PC-3 (cell line): ENCODE measurements around the gene TMEM125. TPM values are rescaled to one million over a fixed set of nuclear protein-coding genes. Genes with fewer than 3 reads are reported as not detected.
A peak's percentile ranks its signal among the peaks of the same experiment; 100 is the strongest.

ENCODE experiments used
- ATAC-seq: fragments of 200-7000 bp; cut with Tn5 transposase; 2 replicates; pipeline ENCODE4 v1.9.1; 2020; ENCODE audit warnings: mild to moderate bottlenecking, moderate library complexity
- BruUV-seq: library from RNA; stranded (reverse); fragments of 400-500 nt; replicated peaks from 2 replicates; lab custom pipeline; 2021; lab: Mats Ljungman, UMichigan
- CTCF ChIA-PET: fragments of 300-600 bp; sonication (Branson Sonifier 250); formaldehyde crosslinking; loops from one replicate; lab custom pipeline; 2022; ENCODE audit warnings: antibody characterized with exemption; lab: Charles Lee
- POLR2A ChIA-PET: fragments of 300-600 bp; sonication (Branson Sonifier 250); formaldehyde crosslinking; loops from one replicate; lab custom pipeline; 2022; ENCODE audit warnings: antibody characterized with exemption; ENCODE audit not compliant: unreplicated experiment; lab: Charles Lee
- DNase-seq: peaks from one replicate; pipeline ENCODE4 v3.0.0-alpha.2; 2015
- H2AFZ ChIP-seq: fragments of 300-600 bp; sonication (generic); 2 replicates; pipeline ENCODE4 v1.6.0; 2016; ENCODE audit warnings: antibody characterized with exemption, low read length
- H3F3A ChIP-seq: fragments of 300-600 bp; sonication (generic); one replicate; pipeline ENCODE4 v1.6.0; 2017; ENCODE audit warnings: antibody characterized with exemption, low read length, control low read depth, mild to moderate bottlenecking; ENCODE audit not compliant: unreplicated experiment
- H3K27ac ChIP-seq: fragments of 300-600 bp; sonication (generic); 2 replicates; pipeline ENCODE4 v1.5.1; 2016; ENCODE audit warnings: mild to moderate bottlenecking, low read length
- H3K27me3 ChIP-seq: fragments of 300-600 bp; sonication (generic); 2 replicates; pipeline ENCODE4 v1.6.1; 2016; ENCODE audit warnings: low read length, mixed read lengths
- H3K36me3 ChIP-seq: fragments of 300-600 bp; sonication (generic); 2 replicates; pipeline ENCODE4 v1.6.1; 2016; ENCODE audit warnings: low read depth, mixed run types, low read length, mixed read lengths
- H3K4me1 ChIP-seq: fragments of 300-600 bp; sonication (generic); 2 replicates; pipeline ENCODE4 v1.5.1; 2016; ENCODE audit warnings: low read length; ENCODE audit not compliant: insufficient read depth
- H3K4me2 ChIP-seq: fragments of 300-600 bp; sonication (generic); 2 replicates; pipeline ENCODE4 v1.6.0; 2016; ENCODE audit warnings: low read length
- H3K4me3 ChIP-seq: fragments of 300-600 bp; sonication (generic); 2 replicates; pipeline ENCODE4 v1.5.1; 2016; ENCODE audit warnings: mild to moderate bottlenecking, low read length, mixed read lengths
- H3K79me2 ChIP-seq: fragments of 300-600 bp; sonication (generic); 2 replicates; pipeline ENCODE4 v1.6.1; 2017; ENCODE audit warnings: low read length, mixed read lengths
- H3K9ac ChIP-seq: fragments of 300-600 bp; sonication (generic); 2 replicates; pipeline ENCODE4 v1.6.0; 2016; ENCODE audit warnings: mild to moderate bottlenecking, low read length
- H3K9me2 ChIP-seq: fragments of 300-600 bp; sonication (generic); replicated peaks from 2 replicates; pipeline ENCODE4 v1.6.1; 2016; ENCODE audit warnings: mixed run types, low read length, mixed read lengths
- H3K9me3 ChIP-seq: fragments of 300-600 bp; sonication (generic); 2 replicates; pipeline ENCODE4 v1.6.1; 2016; ENCODE audit warnings: low read length, mixed read lengths
- H4K20me1 ChIP-seq: fragments of 300-600 bp; sonication (generic); 2 replicates; pipeline ENCODE4 v1.6.1; 2016; ENCODE audit warnings: low read length, mixed read lengths
- CTCF ChIP-seq: fragments of 300-600 bp; sonication (generic); conservative IDR thresholded peaks from 2 replicates; pipeline ENCODE4 v1.5.1; 2017; ENCODE audit warnings: antibody characterized with exemption, low read depth, mild to moderate bottlenecking, low read length
- EZH2 ChIP-seq: fragments of 300-600 bp; sonication (generic); IDR thresholded peaks from one replicate; pipeline ENCODE4 v1.6.1; 2017; ENCODE audit warnings: antibody characterized with exemption, mild to moderate bottlenecking, low read length; ENCODE audit not compliant: unreplicated experiment
- EZH2phosphoT487 ChIP-seq: fragments of 300-600 bp; sonication (generic); IDR thresholded peaks from 2 replicates; pipeline ENCODE4 v1.6.1; 2018; ENCODE audit warnings: mild to moderate bottlenecking, antibody characterized with exemption, low read length, borderline replicate concordance
- intact Hi-C: fragments of 100-400 bp; cut with micrococcal nuclease; formaldehyde crosslinking; loops from 2 replicates; pipeline ENCODE4 v1.9.0; 2023
- total RNA-seq: library from RNA; depleted of rRNA; stranded (reverse); fragments of >200 nt; gene quantifications from 2 replicates; pipeline ENCODE4 v1.2.3, GENCODE V29; 2014

Gene TMEM125
- total RNA-seq, 1 experiment from 2014 or later = 9.8 TPM

GRCh38 chr1:43270421-43271095 is 775 bp downstream of the TMEM125 start:
- Histone ChIP-seq H3K79me2 (no peaks in the 10 kb centered on the region), H3K9ac (no peak overlapping the region), H3K27me3 (no peaks in the 10 kb centered on the region), H3K4me1 (peaks cover 16% of the 10 kb centered on the region), H3F3A (no peaks in the 10 kb centered on the region), H3K9me2 (no peaks in the 10 kb centered on the region), H3K27ac (no peak overlapping the region), H4K20me1 (no peaks in the 10 kb centered on the region), H2AFZ (peak overlapping the region; percentile 65), H3K4me2 (peak overlapping the region; percentile 75), H3K36me3 (no peaks in the 10 kb centered on the region), H3K9me3 (no peaks in the 10 kb centered on the region), H3K4me3 (peak overlapping the region; percentile 55)
- ATAC-seq (peak; percentile 91), DNase-seq (peak; percentile 88)
- intact Hi-C loops = no loop called here
- TF ChIP-seq EZH2phosphoT487 (no peak), CTCF (no peak), EZH2 (no peak)
- POLR2A ChIA-PET = interaction anchor here (0.5 to 0.6 kb wide), 3 partner anchors 47 to 436 kb away, joined by 4 to 6 read pairs (median 4); no protein-coding TSS in a partner anchor
- no TSS peak for BruUV-seq
- CTCF ChIA-PET = no interaction called here

- POLR2A ChIA-PET = interaction anchor here (0.5 to 0.6 kb wide), 3 partner anchors 46 to 435 kb away, joined by 4 to 6 read pairs (median 4); no protein-coding TSS in a partner anchor
- no peak overlapping the region for H3K9ac ChIP-seq
- peaks cover 16% of the 10 kb centered on the region for H3K4me1 ChIP-seq
- 0 out of 2 replicates have a peak overlapping the region, but pooled peaks have one; percentile 65 for H2AFZ ChIP-seq
- no peaks in the 10 kb centered on the region for H3K79me2 ChIP-seq
- H3K9me3 ChIP-seq = no peaks in the 10 kb centered on the region
- CTCF ChIA-PET = no interaction called here
- no peaks in the 10 kb centered on the region for H3F3A ChIP-seq
- no peak overlapping the region for H3K27ac ChIP-seq
- no peaks in the 10 kb centered on the region for H3K27me3 ChIP-seq
- H3K36me3 ChIP-seq = no peaks in the 10 kb centered on the region
- H3K4me3 ChIP-seq = peak overlapping the region; percentile 55; the same call in 1 of the 2 replicates
- TF ChIP-seq EZH2 (no peak), EZH2phosphoT487 (no peak), CTCF (no peak)
- DNase-seq = no peak
- no peak for ATAC-seq
- TSS peak; percentile 69 for BruUV-seq
- H4K20me1 ChIP-seq = no peaks in the 10 kb centered on the region
- intact Hi-C loops = no loop called here
- no peaks in the 10 kb centered on the region for H3K9me2 ChIP-seq
- peak overlapping the region; percentile 75; the same call in 1 of the 2 replicates for H3K4me2 ChIP-seq
Measured at GRCh38 chr1:43271186-43272118, 1.7 kb downstream of the TMEM125 start.
